Measurements from ENCODE around the gene CHAF1B.

CHAF1B gene

GRCh38 chr21:36429947-36430546 lies 44.9 kb downstream of the CHAF1B start:
- DNase-seq: peak; percentile 97

- no peak for DNase-seq
Observed at GRCh38 chr21:36430841-36431240, 45.6 kb downstream of the CHAF1B start.

- DNase-seq: no peak
Observed at GRCh38 chr21:36431252-36431651, 46.1 kb downstream of the CHAF1B start.

- DNase-seq: no peak
Observed at GRCh38 chr21:36433059-36433709, 48.0 kb downstream of the CHAF1B start.

- no peak for DNase-seq
Observed at GRCh38 chr21:36434144-36434543, 49.0 kb downstream of the CHAF1B start.

- no peak for DNase-seq
Observed at GRCh38 chr21:36436829-36437744, 51.9 kb downstream of the CHAF1B start.

- DNase-seq: peak; percentile 98
Observed at GRCh38 chr21:36437745-36438128, 52.5 kb downstream of the CHAF1B start.

- DNase-seq: no peak
Observed at GRCh38 chr21:36441715-36442114, 56.5 kb downstream of the CHAF1B start.

GRCh38 chr21:36446301-36446700 lies 61.1 kb downstream of the CHAF1B start:
- DNase-seq: no peak

- no peak for DNase-seq
Observed at GRCh38 chr21:36450511-36450910, 65.3 kb downstream of the CHAF1B start.

GRCh38 chr21:36451506-36451905 lies 66.3 kb downstream of the CHAF1B start:
- DNase-seq: no peak

- no peak for DNase-seq
Observed at GRCh38 chr21:36452281-36452825, 67.2 kb downstream of the CHAF1B start.

GRCh38 chr21:36454093-36454531 lies 68.9 kb downstream of the CHAF1B start:
- no peak for DNase-seq

GRCh38 chr21:36454706-36455105 lies 69.5 kb downstream of the CHAF1B start:
- no peak for DNase-seq

- no peak for DNase-seq
Observed at GRCh38 chr21:36456729-36457414, 71.7 kb downstream of the CHAF1B start.

GRCh38 chr21:36459098-36459497 lies 73.9 kb downstream of the CHAF1B start:
- no peak for DNase-seq

GRCh38 chr21:36460866-36461265 lies 75.7 kb downstream of the CHAF1B start:
- DNase-seq: no peak

- DNase-seq: no peak
Observed at GRCh38 chr21:36461277-36461917, 76.2 kb downstream of the CHAF1B start.

GRCh38 chr21:36461918-36462486 lies 76.8 kb downstream of the CHAF1B start:
- no peak for DNase-seq

- no peak for DNase-seq
Observed at GRCh38 chr21:36463204-36463603, 78.0 kb downstream of the CHAF1B start.

- no peak for DNase-seq
Observed at GRCh38 chr21:36463991-36464390, 78.8 kb downstream of the CHAF1B start.

- DNase-seq: no peak
Observed at GRCh38 chr21:36464590-36464989, 79.4 kb downstream of the CHAF1B start.
